ENCODE data around the gene TMEM69. TPM values are rescaled to one million over a fixed set of nuclear protein-coding genes. Genes with fewer than 3 reads are reported as not detected.

The TMEM69 gene
- total and polyA plus RNA-seq, 10 of the 15 experiments (the other 5 are each of a cell fraction or from before 2014, with no cell fraction given): 44.6 to 162 (median 88.8) TPM

DNA sequence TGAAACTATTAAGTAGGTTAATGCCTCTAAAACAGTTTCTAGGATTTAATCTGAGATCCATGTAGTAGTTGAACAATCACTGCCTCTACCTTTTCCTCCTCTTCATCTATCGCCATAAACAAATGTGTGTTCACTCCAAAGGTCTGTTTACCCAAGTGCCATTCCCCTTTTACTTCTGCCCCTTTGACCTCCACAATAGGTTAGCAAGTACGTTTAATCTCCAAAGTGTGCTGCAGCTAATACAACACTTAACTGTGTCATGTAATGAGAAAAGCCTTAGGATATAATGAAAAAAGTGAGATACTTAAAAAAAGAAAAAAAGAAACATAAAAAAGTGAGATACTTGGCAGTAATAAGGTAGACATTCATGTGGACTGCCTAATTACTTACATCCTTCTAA is 29.8 kb upstream of the TMEM69 start:
- FAIRE-seq: no peak
- peaks cover 16% of the 10 kb centered on the region for H3K79me2 ChIP-seq (ENCODE audit: control insufficient read depth, insufficient read depth, low read length)

More for the DNA sequence above, 29.8 kb upstream of the TMEM69 start:
- CTCF ChIA-PET: interaction anchor here (1.2 to 1.5 kb wide), 2 partner anchors 17 to 19 kb away, joined by 3 to 5 read pairs; no protein-coding TSS in a partner anchor
- ATAC-seq (no peak), DNase-seq (ENCODE audit: low read depth, low spot score) (no peak)
- H3K9me3 ChIP-seq (replicated peaks; ENCODE audit: control insufficient read depth, insufficient read depth, low read length): no peaks in the 10 kb centered on the region
- SMC1A ChIA-PET (ENCODE audit: uncharacterized antibody, unreplicated experiment): interaction anchor here (2.0 kb wide), 1 partner anchor 24 kb away, joined by 4 read pairs; no protein-coding TSS in a partner anchor
- no peak overlapping the region for H2AFZ ChIP-seq (ENCODE audit: control insufficient read depth, low read depth, low read length)
- no TSS peak for BruUV-seq (replicated peaks)
- no peak overlapping the region for H3K4me3 ChIP-seq
- H3K27me3 ChIP-seq (replicated peaks in 1 of 2; ENCODE audit: control insufficient read depth in 2 of 2, insufficient read depth in 2 of 2, low read length in 1 of 2): no peaks in the 10 kb centered on the region
- intact Hi-C loops (cut with micrococcal nuclease; ENCODE audit: unreplicated experiment): no loop called here
- no peak overlapping the region for H3K4me2 ChIP-seq (ENCODE audit: control insufficient read depth, insufficient read depth)
- in situ Hi-C loops (cut with MboI): no loop called here
- TF ChIP-seq POLR2AphosphoS5 (IDR thresholded peaks at IDR 0.05; ENCODE audit: low read length) (no peak), FOXM1 (IDR thresholded peaks at IDR 0.05; ENCODE audit: low read depth, low read length) (no peak), GABPA (IDR thresholded peaks at IDR 0.05; ENCODE audit: low read depth) (no peak), KDM1A (IDR thresholded peaks at IDR 0.05; ENCODE audit: borderline replicate concordance) (no peak), RCOR1 (conservative IDR thresholded peaks at IDR 0.05; ENCODE audit: low read depth, low read length) (no peak), SUZ12 (IDR thresholded peaks at IDR 0.05; ENCODE audit: unreplicated experiment) (no peak), ZBED1 (IDR thresholded peaks at IDR 0.05; ENCODE audit: borderline replicate concordance) (no peak), LARP7 (IDR thresholded peaks at IDR 0.05) (no peak)
- TF ChIP-seq, protein P1, sequence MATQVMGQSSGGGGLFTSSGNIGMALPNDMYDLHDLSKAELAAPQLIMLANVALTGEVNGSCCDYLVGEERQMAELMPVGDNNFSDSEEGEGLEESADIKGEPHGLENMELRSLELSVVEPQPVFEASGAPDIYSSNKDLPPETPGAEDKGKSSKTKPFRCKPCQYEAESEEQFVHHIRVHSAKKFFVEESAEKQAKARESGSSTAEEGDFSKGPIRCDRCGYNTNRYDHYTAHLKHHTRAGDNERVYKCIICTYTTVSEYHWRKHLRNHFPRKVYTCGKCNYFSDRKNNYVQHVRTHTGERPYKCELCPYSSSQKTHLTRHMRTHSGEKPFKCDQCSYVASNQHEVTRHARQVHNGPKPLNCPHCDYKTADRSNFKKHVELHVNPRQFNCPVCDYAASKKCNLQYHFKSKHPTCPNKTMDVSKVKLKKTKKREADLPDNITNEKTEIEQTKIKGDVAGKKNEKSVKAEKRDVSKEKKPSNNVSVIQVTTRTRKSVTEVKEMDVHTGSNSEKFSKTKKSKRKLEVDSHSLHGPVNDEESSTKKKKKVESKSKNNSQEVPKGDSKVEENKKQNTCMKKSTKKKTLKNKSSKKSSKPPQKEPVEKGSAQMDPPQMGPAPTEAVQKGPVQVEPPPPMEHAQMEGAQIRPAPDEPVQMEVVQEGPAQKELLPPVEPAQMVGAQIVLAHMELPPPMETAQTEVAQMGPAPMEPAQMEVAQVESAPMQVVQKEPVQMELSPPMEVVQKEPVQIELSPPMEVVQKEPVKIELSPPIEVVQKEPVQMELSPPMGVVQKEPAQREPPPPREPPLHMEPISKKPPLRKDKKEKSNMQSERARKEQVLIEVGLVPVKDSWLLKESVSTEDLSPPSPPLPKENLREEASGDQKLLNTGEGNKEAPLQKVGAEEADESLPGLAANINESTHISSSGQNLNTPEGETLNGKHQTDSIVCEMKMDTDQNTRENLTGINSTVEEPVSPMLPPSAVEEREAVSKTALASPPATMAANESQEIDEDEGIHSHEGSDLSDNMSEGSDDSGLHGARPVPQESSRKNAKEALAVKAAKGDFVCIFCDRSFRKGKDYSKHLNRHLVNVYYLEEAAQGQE (IDR thresholded peaks at IDR 0.05; ENCODE audit: low read depth, low read length): no peak
- WGBS (ENCODE audit: insufficient coverage, insufficient replicate concordance, low lambda C conversion rate, missing lambda C conversion rate): 96% methylated on average over 2 of the region's 2 CpGs
- POLR2A ChIA-PET: interaction anchor here (0.5 kb wide), 1 partner anchor 16 kb away, joined by 3 read pairs; no protein-coding TSS in a partner anchor
- peaks cover 16 to 49% of the 10 kb centered on the region in 2 experiments for H3K36me3 ChIP-seq (ENCODE audit: control insufficient read depth in 2 of 2, insufficient read depth in 2 of 2, low read length in 1 of 2)
- no peak overlapping the region for H3K27ac ChIP-seq (ENCODE audit: control insufficient read depth, insufficient read depth)
- RAD21 ChIA-PET (ENCODE audit: unreplicated experiment): no interaction called here
- no peak overlapping the region for H3K9ac ChIP-seq (ENCODE audit: control insufficient read depth, insufficient read depth, low read length)
- H3K4me1 ChIP-seq (ENCODE audit: control insufficient read depth, insufficient read depth, low read length): no peaks in the 10 kb centered on the region
- no peaks in the 10 kb centered on the region for H4K20me1 ChIP-seq (ENCODE audit: control insufficient read depth, insufficient read depth)
